K562 (cell line): ENCODE results near the gene RBBP5. TPM values are rescaled to one million over a fixed set of nuclear protein-coding genes. Genes with fewer than 3 reads are reported as not detected.

Source experiments
- ATAC-seq: fragments of 200-7000 bp; cut with Tn5 transposase; 3 replicates; pipeline ENCODE4 v1.9.1; 2020; ENCODE audit warnings: moderate library complexity
- BruUV-seq: library from RNA; stranded (reverse); fragments of 400-500 nt; replicated peaks from 2 replicates; lab custom pipeline; 2021; lab: Mats Ljungman, UMichigan
- CTCF ChIA-PET: fragments of 300-600 bp; formaldehyde crosslinking; extraction: SDS; loops from one replicate; lab custom pipeline; 2021; ENCODE audit warnings: low intra/inter-chr PET ratio; lab: Yijun Ruan, JAX
- POLR2A ChIA-PET: fragments of 300-600, 350-650 bp; sonication (Branson Sonifier 250); formaldehyde crosslinking; extraction: SDS; loops from one replicate; lab custom pipeline; 2021; ENCODE audit warnings: antibody characterized with exemption, inconsistent platforms; lab: Yijun Ruan, JAX
- DNase-seq, 4 experiments: peaks; one replicate each; pipeline versions ENCODE4 v3.0.0 to v3.0.0-alpha.2; 2011 to 2018; ENCODE audit warnings: low spot score in 3 of 4, mixed read lengths in 3 of 4; ENCODE audit errors: extremely low read depth in 1 of 4
- FAIRE-seq: peaks from 2 replicates; lab custom pipeline; 2011; peaks lifted over from hg19 to GRCh38; lab: Jason Lieb, UNC
- H2AFZ ChIP-seq: 2 replicates; pipeline ENCODE4 v1.6.0; 2011; ENCODE audit warnings: low read depth, low read length, control low read depth, inconsistent platforms
- H3K27ac ChIP-seq: fragments of 200-600 bp; 3 replicates; pipeline ENCODE4 v1.8.0; 2011; ENCODE audit warnings: low read depth, mild to moderate bottlenecking, control low read depth, inconsistent platforms, low read length, moderate library complexity, mixed read lengths; ENCODE audit errors: extremely low read depth
- H3K27me3 ChIP-seq, 2 experiments: fragments of 300-600 bp in 1 of 2; 2 replicates in 1 of 2; 3 replicates in 1 of 2; pipeline versions ENCODE4 v1.6.0 to v1.8.0; 2011; ENCODE audit warnings: inconsistent platforms in 2 of 2, low read length in 2 of 2, mild to moderate bottlenecking in 1 of 2, mixed read lengths in 1 of 2, moderate library complexity in 1 of 2; ENCODE audit not compliant: control insufficient read depth in 2 of 2, insufficient read depth in 2 of 2
- H3K36me3 ChIP-seq: fragments of 300-600 bp; 3 replicates; pipeline ENCODE4 v1.8.0; 2011; ENCODE audit warnings: mild to moderate bottlenecking, low read length, inconsistent platforms; ENCODE audit not compliant: control insufficient read depth, insufficient read depth
- H3K4me1 ChIP-seq, 2 experiments: fragments of 200-600 bp in 1 of 2; replicated peaks in 1 of 2; 2 replicates in 1 of 2; 3 replicates in 1 of 2; pipeline versions ENCODE4 v1.5.1 to v1.8.0; 2011; ENCODE audit warnings: inconsistent platforms in 2 of 2, low read length in 2 of 2, mild to moderate bottlenecking in 1 of 2, mixed read lengths in 1 of 2, moderate library complexity in 1 of 2; ENCODE audit not compliant: control insufficient read depth in 2 of 2, insufficient read depth in 2 of 2
- H3K4me2 ChIP-seq: 2 replicates; pipeline ENCODE4 v1.6.1; 2011; ENCODE audit warnings: low read length, control low read depth, inconsistent platforms, mixed read lengths; ENCODE audit not compliant: insufficient read depth
- H3K4me3 ChIP-seq: fragments of 200-600 bp; sonication (generic), shearing (Covaris generic); 2 replicates; pipeline ENCODE4 v1.5.1; 2016; ENCODE audit warnings: control low read depth, inconsistent platforms
- H3K79me2 ChIP-seq: fragments of 200-600 bp; 3 replicates; pipeline ENCODE4 v1.8.0; 2011; ENCODE audit warnings: low read length, inconsistent platforms; ENCODE audit not compliant: control insufficient read depth, insufficient read depth
- H3K9ac ChIP-seq, 2 experiments: 2 replicates each; pipeline versions ENCODE4 v1.6.0 to v1.6.1; 2011; ENCODE audit warnings: low read depth in 2 of 2, low read length in 2 of 2, control low read depth in 1 of 2, inconsistent platforms in 1 of 2, mild to moderate bottlenecking in 1 of 2, mixed read lengths in 1 of 2; ENCODE audit not compliant: insufficient read depth in 1 of 2
- H3K9me1 ChIP-seq: one replicate; pipeline ENCODE4 v1.6.0; 2011; ENCODE audit warnings: inconsistent platforms, mild to moderate bottlenecking, low read length, moderate library complexity; ENCODE audit not compliant: control insufficient read depth, insufficient read depth
- H3K9me3 ChIP-seq: replicated peaks from 2 replicates; pipeline ENCODE4 v1.5.1; 2011; ENCODE audit warnings: low read depth, low read length, inconsistent platforms; ENCODE audit not compliant: control insufficient read depth, insufficient read depth
- H4K20me1 ChIP-seq: replicated peaks from 2 replicates; pipeline ENCODE4 v1.6.1; 2011; ENCODE audit warnings: low read length, inconsistent platforms, mixed read lengths; ENCODE audit not compliant: control insufficient read depth, insufficient read depth
- ARNT ChIP-seq, 2 experiments: fragments of 450-650 bp; IDR thresholded peaks; 2 replicates each; pipeline ENCODE4 v1.6.1; 2016; ENCODE audit warnings: mild to moderate bottlenecking in 1 of 2
- ATF1 ChIP-seq, 2 experiments: fragments of 450-650 bp in 1 of 2; IDR thresholded peaks; 2 replicates each; pipeline ENCODE4 v1.6.1; 2016; ENCODE audit warnings: missing compliant biosample characterization in 1 of 2, missing genetic modification characterization in 1 of 2
- CBX8 ChIP-seq: fragments of 200-600 bp; sonication (generic); IDR thresholded peaks from 2 replicates; pipeline ENCODE4 v1.6.1; 2012; ENCODE audit warnings: borderline replicate concordance, mixed run types, low read depth, mild to moderate bottlenecking, moderate library complexity, mixed read lengths, low read length, control low read depth, inconsistent platforms; ENCODE audit not compliant: poor library complexity, severe bottlenecking; ENCODE audit errors: extremely low read depth
- ESRRB ChIP-seq: fragments of 250-450 bp; sonication (Bioruptor Pico); IDR thresholded peaks from 2 replicates; pipeline ENCODE4 v1.5.0; 2020; ENCODE audit warnings: mild to moderate bottlenecking, moderate library complexity, borderline replicate concordance
- FOXO4 ChIP-seq: fragments of 450-650 bp; formaldehyde crosslinking; IDR thresholded peaks from 2 replicates; pipeline ENCODE4 v1.4.0; 2020; ENCODE audit warnings: mild to moderate bottlenecking, moderate library complexity
- HMG20B ChIP-seq: fragments of 250-450 bp; sonication (Bioruptor Pico); IDR thresholded peaks from 2 replicates; pipeline ENCODE4 v1.5.0; 2021; ENCODE audit warnings: mild to moderate bottlenecking
- PML ChIP-seq: IDR thresholded peaks from 2 replicates; pipeline ENCODE4 v1.6.1; 2012; ENCODE audit warnings: low read length, inconsistent platforms
- PURB ChIP-seq: sonication (generic); formaldehyde crosslinking; IDR thresholded peaks from 2 replicates; pipeline ENCODE4 v1.9.0; 2021; ENCODE audit warnings: low read depth, mild to moderate bottlenecking, missing genetic modification reagents
- PYGO2 ChIP-seq: fragments of 450-650 bp; IDR thresholded peaks from 2 replicates; pipeline ENCODE4 v1.6.1; 2016; ENCODE audit warnings: mild to moderate bottlenecking, missing genetic modification characterization, moderate library complexity, missing compliant biosample characterization
- RBM15 ChIP-seq: fragments of 200-400 bp; formaldehyde crosslinking; IDR thresholded peaks from 2 replicates; pipeline ENCODE4 v1.6.1; 2018; ENCODE audit warnings: mild to moderate bottlenecking, low read length, moderate library complexity; ENCODE audit not compliant: insufficient read depth
- SMAD2 ChIP-seq: fragments of 150-350 bp; IDR thresholded peaks from 2 replicates; pipeline ENCODE4 v1.6.1; 2014; ENCODE audit warnings: low read depth, mild to moderate bottlenecking, low read length
- U2AF1 ChIP-seq: fragments of 200-400 bp; formaldehyde crosslinking; optimal IDR thresholded peaks from 2 replicates; pipeline ENCODE3; 2017; ENCODE audit warnings: mild to moderate bottlenecking, low read depth, low read length, moderate library complexity
- USF2 ChIP-seq: sonication (generic); formaldehyde crosslinking; IDR thresholded peaks from 2 replicates; pipeline ENCODE4 v1.5.0; 2020; ENCODE audit warnings: missing genetic modification reagents
- ZC3H4 ChIP-seq: sonication (generic); formaldehyde crosslinking; IDR thresholded peaks from 2 replicates; pipeline ENCODE4 v1.9.0; 2021; ENCODE audit warnings: missing genetic modification reagents, borderline replicate concordance
- ZKSCAN1 ChIP-seq: fragments of 150-350 bp; IDR thresholded peaks from 2 replicates; pipeline ENCODE4 v1.6.1; 2016; ENCODE audit warnings: low read depth, low read length
- WGBS: fragments of 100-300 bp; shearing (Covaris generic); methylation state at CpG from one replicate; pipeline ENCODE4 v1.1.6; 2016; ENCODE audit warnings: low coverage, mixed read lengths; ENCODE audit not compliant: insufficient coverage; ENCODE audit errors: missing lambda C conversion rate; 5-methylcytosine and 5-hydroxymethylcytosine counted together
- in situ Hi-C: fragments of 300-500 bp; cut with MboI; formaldehyde crosslinking; loops from 4 replicates; pipeline ENCODE4 v1.15.0; 2018; ENCODE audit warnings: inconsistent platforms, mixed read lengths
- intact Hi-C: fragments of 100-400 bp; cut with micrococcal nuclease; formaldehyde crosslinking; loops from 2 replicates; pipeline ENCODE4 v1.14.2; 2022
- polyA plus RNA-seq, 8 experiments: library from polyadenylated mRNA; depleted of rRNA in 4 of 8; stranded (reverse) in 5 of 8; unstranded in 3 of 8; fragments of >200 nt; fragmentation: Nextera tagmentation in 2 of 8; fragmentation: Illumina TruSeq in 1 of 8; extraction: Ambion mirVana in 2 of 8; extraction: Trizol in 1 of 8; gene quantifications; 2 replicates each; pipeline versions ENCODE4 v1.2.1 to v1.2.3, GENCODE V29; 2011 to 2014; ENCODE audit warnings: inconsistent platforms in 1 of 8, missing spikeins in 1 of 8
- total RNA-seq, 7 experiments: library from RNA; depleted of rRNA in 6 of 7; stranded (reverse); fragments of >200 nt in 6 of 7; fragmentation: Illumina TruSeq in 2 of 7; extraction: Trizol in 2 of 7; gene quantifications; 2 replicates each; pipeline versions ENCODE4 v1.2.1 to v1.2.3, GENCODE V29; 2011 to 2021; ENCODE audit warnings: low replicate concordance in 1 of 7

Gene RBBP5
- total and polyA plus RNA-seq, 9 of the 15 experiments (the other 6 are each of a cell fraction or from before 2014, with no cell fraction given) = 17.2 to 37.4 (median 28.4) TPM

DNA sequence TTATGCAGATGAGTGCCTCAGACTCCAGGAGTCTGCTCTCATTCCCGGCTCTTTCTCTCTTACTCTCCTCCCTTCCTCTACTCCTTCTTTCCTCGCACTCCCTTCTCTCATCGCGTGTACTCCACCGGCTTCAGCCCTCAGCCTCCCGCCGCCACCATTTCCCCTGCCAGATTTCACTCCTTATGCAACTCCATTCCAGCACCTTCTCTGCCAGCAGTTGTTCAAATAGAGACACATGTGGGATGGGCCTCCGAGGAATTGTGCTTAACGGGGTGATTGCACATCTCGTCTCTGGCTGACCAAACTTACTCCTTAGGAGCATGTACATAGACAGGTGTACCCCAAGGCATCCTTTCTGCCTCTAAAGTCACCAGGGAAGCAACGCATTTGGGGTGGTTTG, 76.6 kb downstream of the RBBP5 start:
- no peaks in the 10 kb centered on the region for H3K9me3 ChIP-seq
- CTCF ChIA-PET = no interaction called here
- FAIRE-seq (no peak), ATAC-seq (no peak), DNase-seq (no peak)
- H3K27me3 ChIP-seq = peaks cover 51 to 91% of the 10 kb centered on the region in 2 experiments; a peak in 4 of 5 replicates
- H3K4me2 ChIP-seq = no peak overlapping the region
- peaks cover 0 to 8% of the 10 kb centered on the region in 2 experiments; a peak in 1 of 5 replicates for H3K4me1 ChIP-seq
- H3K27ac ChIP-seq = no peak overlapping the region
- intact Hi-C loops = no loop called here
- no peak overlapping the region for H3K4me3 ChIP-seq
- WGBS = 0% methylated on average over 11 of the region's 11 CpGs
- no peak overlapping the region for H2AFZ ChIP-seq
- in situ Hi-C loops = no loop called here
- no peaks in the 10 kb centered on the region for H3K36me3 ChIP-seq
- no peak for TF ChIP-seq PYGO2 (tag)
- no peak for TF ChIP-seq ZKSCAN1
- no peak for TF ChIP-seq ARNT (IDR thresholded peaks at IDR 0.05)
- TF ChIP-seq ZC3H4 (CRISPR knock-in tag) = no peak
- TF ChIP-seq PURB (CRISPR knock-in tag) = no peak
- no peak for TF ChIP-seq ATF1 (CRISPR knock-in tag; IDR thresholded peaks at IDR 0.05)
- no peak for TF ChIP-seq ATF1 (tag; IDR thresholded peaks at IDR 0.05)
- no peak for TF ChIP-seq HMG20B (CRISPR knock-in tag)
- no peak for TF ChIP-seq PML
- TF ChIP-seq CBX8 = no peak
- no peak for TF ChIP-seq USF2 (CRISPR knock-in tag)
- TF ChIP-seq SMAD2 = no peak
- TF ChIP-seq RBM15 = no peak
- no peak for TF ChIP-seq U2AF1
- no peak for TF ChIP-seq FOXO4 (CRISPR knock-in tag)
- no peak for TF ChIP-seq ESRRB (CRISPR knock-in tag)
- H3K9me1 ChIP-seq = no peaks in the 10 kb centered on the region
- POLR2A ChIA-PET = no interaction called here
- no peak overlapping the region for H3K9ac ChIP-seq
- H3K79me2 ChIP-seq = no peaks in the 10 kb centered on the region
- BruUV-seq = no TSS peak
- H4K20me1 ChIP-seq = peaks cover 27% of the 10 kb centered on the region; the same call in 1 of the 2 replicates
